Calu3 (cell line): ENCODE results near the gene ANKRD2. TPM values are rescaled to one million over a fixed set of nuclear protein-coding genes. Genes with fewer than 3 reads are reported as not detected.

ENCODE experiments used
- BruUV-seq: library from RNA; stranded (reverse); fragments of 400-500 nt; replicated peaks from 2 replicates; lab custom pipeline; 2021; lab: Mats Ljungman, UMichigan
- CTCF ChIA-PET: fragments of 300-600 bp; sonication (Branson Sonifier 250); formaldehyde crosslinking; loops from one replicate; lab custom pipeline; 2022; ENCODE audit warnings: antibody characterized with exemption; lab: Charles Lee
- DNase-seq: peaks from one replicate; pipeline ENCODE4 v3.0.0; 2022
- H3K27ac Mint-ChIP-seq: one replicate; pipeline ENCODE4 v1.8.0; 2022; ENCODE audit warnings: mixed read lengths; ENCODE audit not compliant: unreplicated experiment
- H3K27me3 Mint-ChIP-seq: one replicate; pipeline ENCODE4 v1.8.0; 2022; ENCODE audit warnings: mixed read lengths; ENCODE audit not compliant: unreplicated experiment
- H3K36me3 Mint-ChIP-seq: one replicate; pipeline ENCODE4 v1.8.0; 2022; ENCODE audit warnings: mild to moderate bottlenecking, moderate library complexity, mixed read lengths; ENCODE audit not compliant: insufficient read depth, unreplicated experiment
- H3K4me1 Mint-ChIP-seq: one replicate; pipeline ENCODE4 v1.8.0; 2022; ENCODE audit warnings: mild to moderate bottlenecking, low read depth, mixed read lengths; ENCODE audit not compliant: unreplicated experiment
- H3K4me3 Mint-ChIP-seq: one replicate; pipeline ENCODE4 v1.8.0; 2022; ENCODE audit warnings: mild to moderate bottlenecking, low read depth, moderate library complexity, mixed read lengths; ENCODE audit not compliant: unreplicated experiment
- H3K9me3 Mint-ChIP-seq: one replicate; pipeline ENCODE4 v1.8.0; 2022; ENCODE audit warnings: low read depth, mixed read lengths; ENCODE audit not compliant: unreplicated experiment
- intact Hi-C: fragments of 100-400 bp; cut with micrococcal nuclease; formaldehyde crosslinking; loops from one replicate; pipeline ENCODE4 v1.10.0; 2022; ENCODE audit not compliant: unreplicated experiment
- total RNA-seq: library from RNA; stranded (reverse); gene quantifications from 2 replicates; pipeline ENCODE4 v1.2.3, GENCODE V29; 2022
- TF ChIP-seq, protein P1 (sequence below): fragments of 200-600 bp; IDR thresholded peaks from one replicate; pipeline ENCODE4 v1.8.0; 2022; ENCODE audit warnings: antibody characterized with exemption; ENCODE audit not compliant: unreplicated experiment

The ANKRD2 gene
- total RNA-seq, 1 experiment from 2014 or later, result 0.90 TPM

- intact Hi-C loops, result no loop called here
- no peak overlapping the region for H3K4me3 Mint-ChIP-seq
- H3K4me1 Mint-ChIP-seq, result peaks cover 24% of the 10 kb centered on the region
- DNase-seq, result no peak
- H3K9me3 Mint-ChIP-seq, result no peaks in the 10 kb centered on the region
- CTCF ChIA-PET, result interaction anchor here (1.0 kb wide), 1 partner anchor 25 kb away, joined by 3 read pairs; the partner anchor contains the start of gene ANKRD2
- H3K36me3 Mint-ChIP-seq, result no peaks in the 10 kb centered on the region
- no TSS peak for BruUV-seq
- H3K27me3 Mint-ChIP-seq, result no peaks in the 10 kb centered on the region
- peak overlapping the region; percentile 69 for H3K27ac Mint-ChIP-seq
- TF ChIP-seq, protein P1, sequence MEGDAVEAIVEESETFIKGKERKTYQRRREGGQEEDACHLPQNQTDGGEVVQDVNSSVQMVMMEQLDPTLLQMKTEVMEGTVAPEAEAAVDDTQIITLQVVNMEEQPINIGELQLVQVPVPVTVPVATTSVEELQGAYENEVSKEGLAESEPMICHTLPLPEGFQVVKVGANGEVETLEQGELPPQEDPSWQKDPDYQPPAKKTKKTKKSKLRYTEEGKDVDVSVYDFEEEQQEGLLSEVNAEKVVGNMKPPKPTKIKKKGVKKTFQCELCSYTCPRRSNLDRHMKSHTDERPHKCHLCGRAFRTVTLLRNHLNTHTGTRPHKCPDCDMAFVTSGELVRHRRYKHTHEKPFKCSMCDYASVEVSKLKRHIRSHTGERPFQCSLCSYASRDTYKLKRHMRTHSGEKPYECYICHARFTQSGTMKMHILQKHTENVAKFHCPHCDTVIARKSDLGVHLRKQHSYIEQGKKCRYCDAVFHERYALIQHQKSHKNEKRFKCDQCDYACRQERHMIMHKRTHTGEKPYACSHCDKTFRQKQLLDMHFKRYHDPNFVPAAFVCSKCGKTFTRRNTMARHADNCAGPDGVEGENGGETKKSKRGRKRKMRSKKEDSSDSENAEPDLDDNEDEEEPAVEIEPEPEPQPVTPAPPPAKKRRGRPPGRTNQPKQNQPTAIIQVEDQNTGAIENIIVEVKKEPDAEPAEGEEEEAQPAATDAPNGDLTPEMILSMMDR, result no peak
These were observed 25.2 kb downstream of the ANKRD2 start for GRCh38 chr10:97597778-97598177.

GRCh38 chr10:97598407-97599271, 26.1 kb downstream of the ANKRD2 start:
- intact Hi-C loops, result no loop called here
- TF ChIP-seq, protein P1, result no peak
- BruUV-seq, result no TSS peak
- CTCF ChIA-PET, result interaction anchor here (1.0 kb wide), 1 partner anchor 26 kb away, joined by 3 read pairs; the partner anchor contains the start of gene ANKRD2
- Mint-ChIP-seq H3K27me3 (no peaks in the 10 kb centered on the region), H3K4me1 (peaks cover 24% of the 10 kb centered on the region), H3K4me3 (no peak overlapping the region), H3K36me3 (no peaks in the 10 kb centered on the region), H3K9me3 (no peaks in the 10 kb centered on the region), H3K27ac (no peak overlapping the region)
- DNase-seq, result no peak

- CTCF ChIA-PET, result no interaction called here
- Mint-ChIP-seq H3K27ac (no peak overlapping the region), H3K9me3 (no peaks in the 10 kb centered on the region), H3K36me3 (no peaks in the 10 kb centered on the region), H3K4me3 (no peak overlapping the region), H3K4me1 (peaks cover 24% of the 10 kb centered on the region), H3K27me3 (no peaks in the 10 kb centered on the region)
- intact Hi-C loops, result no loop called here
- TF ChIP-seq, protein P1, result no peak
- no peak for DNase-seq
- no TSS peak for BruUV-seq
These were observed 26.7 kb downstream of the ANKRD2 start for GRCh38 chr10:97599272-97599619.

GRCh38 chr10:97600616-97601015, 28.0 kb downstream of the ANKRD2 start:
- Mint-ChIP-seq H3K9me3 (no peaks in the 10 kb centered on the region), H3K27ac (no peak overlapping the region), H3K36me3 (no peaks in the 10 kb centered on the region), H3K27me3 (no peaks in the 10 kb centered on the region), H3K4me1 (peaks cover 23% of the 10 kb centered on the region), H3K4me3 (no peak overlapping the region)
- no peak for DNase-seq
- BruUV-seq, result no TSS peak
- TF ChIP-seq, protein P1, result no peak
- intact Hi-C loops, result no loop called here
- CTCF ChIA-PET, result no interaction called here
